HepG2 (cell line): ENCODE data around the gene TSPAN18. TPM values are rescaled to one million over a fixed set of nuclear protein-coding genes. Genes with fewer than 3 reads are reported as not detected.

Experiments used
- ATAC-seq: fragments of 200-7000 bp; cut with Tn5 transposase; 3 replicates; pipeline ENCODE4 v1.9.1; 2020; ENCODE audit warnings: mild to moderate bottlenecking, moderate library complexity
- BruUV-seq: library from RNA; stranded (reverse); fragments of 400-500 nt; replicated peaks from 2 replicates; lab custom pipeline; 2021; lab: Mats Ljungman, UMichigan
- CTCF ChIA-PET: fragments of 300-600 bp; formaldehyde crosslinking; extraction: SDS; loops from one replicate; lab custom pipeline; 2021; ENCODE audit warnings: low total read pairs, inconsistent platforms, low intra/inter-chr PET ratio; lab: Yijun Ruan, JAX
- POLR2A ChIA-PET: fragments of 350-600 bp; sonication (Branson Sonifier 250); formaldehyde crosslinking; loops from one replicate; lab custom pipeline; 2020; ENCODE audit warnings: antibody characterized with exemption, inconsistent platforms; lab: Yijun Ruan, JAX
- DNase-seq: peaks from one replicate; pipeline ENCODE4 v3.0.0-alpha.2; 2015; ENCODE audit warnings: low spot score
- FAIRE-seq: peaks from 3 replicates; lab custom pipeline; 2011; peaks lifted over from hg19 to GRCh38; lab: Jason Lieb, UNC
- H2AFZ ChIP-seq: one replicate; pipeline ENCODE4 v1.6.1; 2011; ENCODE audit warnings: low read length, inconsistent platforms
- H3K27ac ChIP-seq: fragments of 300-600 bp; 3 replicates; pipeline ENCODE4 v1.8.0; 2011; ENCODE audit warnings: mixed run types, mild to moderate bottlenecking, mixed read lengths, low read length, inconsistent platforms; ENCODE audit not compliant: insufficient read depth; ENCODE audit errors: extremely low read length
- H3K27me3 ChIP-seq, 2 experiments: fragments of 200-600 bp in 1 of 2; 2 replicates in 1 of 2; 3 replicates in 1 of 2; pipeline versions ENCODE4 v1.6.0 to v1.8.0; 2011; ENCODE audit warnings: low read length in 2 of 2, mild to moderate bottlenecking in 2 of 2, moderate library complexity in 2 of 2, inconsistent platforms in 1 of 2; ENCODE audit not compliant: insufficient read depth in 2 of 2, control insufficient read depth in 1 of 2
- H3K36me3 ChIP-seq, 2 experiments: fragments of 200-600 bp in 1 of 2; replicated peaks in 1 of 2; 2 replicates in 1 of 2; 3 replicates in 1 of 2; pipeline versions ENCODE4 v1.5.1 to v1.8.0; 2011; ENCODE audit warnings: low read length in 2 of 2, inconsistent platforms in 1 of 2; ENCODE audit not compliant: insufficient read depth in 2 of 2, control insufficient read depth in 1 of 2
- H3K4me1 ChIP-seq: 2 replicates; pipeline ENCODE4 v1.5.1; 2012; ENCODE audit warnings: low read length, inconsistent platforms; ENCODE audit not compliant: insufficient read depth
- H3K4me2 ChIP-seq: 2 replicates; pipeline ENCODE4 v1.6.0; 2011; ENCODE audit warnings: low read depth, low read length, inconsistent platforms
- H3K4me3 ChIP-seq, 3 experiments: fragments of 200-600 bp in 1 of 3; sonication (generic), shearing (Covaris generic) in 1 of 3; replicated peaks in 1 of 3; 2 replicates each; pipeline ENCODE4 v1.5.1; 2011 to 2016; ENCODE audit warnings: low read length in 3 of 3, inconsistent platforms in 2 of 3, low read depth in 2 of 3, mild to moderate bottlenecking in 2 of 3, control low read depth in 1 of 3, mixed read lengths in 1 of 3; ENCODE audit not compliant: insufficient read depth in 1 of 3
- H3K79me2 ChIP-seq: one replicate; pipeline ENCODE4 v1.6.1; 2011; ENCODE audit warnings: low read length, inconsistent platforms; ENCODE audit not compliant: insufficient read depth
- H3K9ac ChIP-seq: 2 replicates; pipeline ENCODE4 v1.6.0; 2011; ENCODE audit warnings: mild to moderate bottlenecking, low read depth, low read length, inconsistent platforms; ENCODE audit not compliant: insufficient read depth
- H3K9me3 ChIP-seq: 2 replicates; pipeline ENCODE4 v1.5.1; 2012; ENCODE audit warnings: mild to moderate bottlenecking, low read length
- H4K20me1 ChIP-seq: 2 replicates; pipeline ENCODE4 v1.6.0; 2011; ENCODE audit warnings: inconsistent platforms, mild to moderate bottlenecking, low read length, moderate library complexity; ENCODE audit not compliant: insufficient read depth
- ARNT ChIP-seq: fragments of 450-650 bp; IDR thresholded peaks from 2 replicates; pipeline ENCODE4 v1.6.1; 2017
- ARNTL ChIP-seq: sonication (generic); formaldehyde crosslinking; IDR thresholded peaks from 2 replicates; pipeline ENCODE4 v1.4.0; 2020; ENCODE audit warnings: mild to moderate bottlenecking, missing genetic modification reagents
- FOXK2 ChIP-seq: fragments of 450-650 bp; IDR thresholded peaks from 2 replicates; pipeline ENCODE4 v1.6.1; 2016
- HOXD1 ChIP-seq: sonication (generic); formaldehyde crosslinking; IDR thresholded peaks from 2 replicates; pipeline ENCODE4 v1.5.0; 2020; ENCODE audit warnings: missing genetic modification reagents
- IKZF5 ChIP-seq: IDR thresholded peaks from 2 replicates; pipeline ENCODE4 v1.6.1; 2018; ENCODE audit warnings: missing genetic modification reagents, mild to moderate bottlenecking, missing compliant biosample characterization
- KDM1A ChIP-seq: IDR thresholded peaks from 2 replicates; pipeline ENCODE4 v1.6.1; 2016; ENCODE audit warnings: missing compliant biosample characterization
- MLX ChIP-seq: IDR thresholded peaks from 2 replicates; pipeline ENCODE4 v1.6.1; 2016
- MTF1 ChIP-seq: sonication (generic); formaldehyde crosslinking; IDR thresholded peaks from 2 replicates; pipeline ENCODE4 v1.5.0; 2020; ENCODE audit warnings: missing genetic modification reagents
- MYNN ChIP-seq: sonication (generic); formaldehyde crosslinking; IDR thresholded peaks from 2 replicates; pipeline ENCODE4 v1.4.0; 2020; ENCODE audit warnings: mild to moderate bottlenecking, low read depth, missing genetic modification reagents
- NAIF1 ChIP-seq: sonication (generic); formaldehyde crosslinking; IDR thresholded peaks from 2 replicates; pipeline ENCODE4 v1.5.0; 2020; ENCODE audit warnings: mild to moderate bottlenecking, missing genetic modification reagents, borderline replicate concordance
- NCOA1 ChIP-seq: sonication (generic); formaldehyde crosslinking; IDR thresholded peaks from 2 replicates; pipeline ENCODE4 v1.9.0; 2021; ENCODE audit warnings: missing genetic modification reagents
- NR2F1 ChIP-seq, 2 experiments: fragments of 450-650 bp in 1 of 2; formaldehyde crosslinking in 1 of 2; IDR thresholded peaks; 2 replicates each; pipeline versions ENCODE4 v1.5.0 to v1.6.1; 2016 to 2020; ENCODE audit warnings: mild to moderate bottlenecking in 1 of 2, missing compliant biosample characterization in 1 of 2, missing genetic modification reagents in 1 of 2, moderate library complexity in 1 of 2
- RFX3 ChIP-seq: IDR thresholded peaks from 2 replicates; pipeline ENCODE4 v1.6.1; 2016; ENCODE audit warnings: missing biosample characterization, missing genetic modification reagents
- ZFP91 ChIP-seq: sonication (generic); formaldehyde crosslinking; IDR thresholded peaks from 2 replicates; pipeline ENCODE4 v1.9.0; 2022; ENCODE audit warnings: missing genetic modification reagents, mild to moderate bottlenecking, borderline replicate concordance
- ZKSCAN8 ChIP-seq: IDR thresholded peaks from 2 replicates; pipeline ENCODE4 v1.6.1; 2016; ENCODE audit warnings: borderline replicate concordance, missing genetic modification reagents, missing compliant biosample characterization
- ZNF205 ChIP-seq: IDR thresholded peaks from 2 replicates; pipeline ENCODE4 v1.6.1; 2018; ENCODE audit warnings: missing biosample characterization, missing genetic modification reagents
- ZNF30 ChIP-seq: sonication (generic); formaldehyde crosslinking; IDR thresholded peaks from 2 replicates; pipeline ENCODE4 v1.5.0; 2020; ENCODE audit warnings: mild to moderate bottlenecking, missing genetic modification reagents
- ZNF44 ChIP-seq: sonication (generic); formaldehyde crosslinking; IDR thresholded peaks from 2 replicates; pipeline ENCODE4 v1.5.1; 2020; ENCODE audit warnings: mild to moderate bottlenecking, missing genetic modification reagents
- WGBS: methylation state at CpG from one replicate; pipeline ENCODE4 v1.1.6; 2017; ENCODE audit warnings: low lambda C conversion rate; 5-methylcytosine and 5-hydroxymethylcytosine counted together
- in situ Hi-C: cut with HindIII; loops from 2 replicates; pipeline ENCODE4 v1.10.0; 2017; ENCODE audit warnings: low pct_unique_long_range_greater_than_20kb; ENCODE audit not compliant: extremely low pct_ligation_motif_present
- intact Hi-C: fragments of 100-400 bp; cut with micrococcal nuclease; formaldehyde crosslinking; loops from one replicate; pipeline ENCODE4 v1.10.0; 2022; ENCODE audit not compliant: unreplicated experiment
- polyA plus RNA-seq, 8 experiments: library from polyadenylated mRNA; depleted of rRNA in 3 of 8; stranded (reverse) in 7 of 8; unstranded in 1 of 8; fragments of >200 nt; fragmentation: Illumina TruSeq in 4 of 8; extraction: Trizol in 4 of 8; gene quantifications; 2 replicates each; pipeline versions ENCODE4 v1.2.1 to v1.2.3, GENCODE V29; 2011 to 2016; ENCODE audit warnings: low read depth in 4 of 8, missing spikeins in 1 of 8, mixed read lengths in 1 of 8; ENCODE audit not compliant: insufficient read depth in 1 of 8
- total RNA-seq, 5 experiments: library from RNA; depleted of rRNA; stranded (reverse); fragments of >200 nt; fragmentation: Illumina TruSeq; extraction: Trizol; gene quantifications; 2 replicates each; pipeline ENCODE4 v1.2.3, GENCODE V29; 2016; ENCODE audit warnings: low read depth in 1 of 5

TSPAN18 gene
- total and polyA plus RNA-seq, 2 of the 13 experiments (the other 11 are each of a cell fraction or from before 2014, with no cell fraction given), result not detected

GRCh38 chr11:44973632-44974401 is 247.1 kb downstream of the TSPAN18 start:
- DNase-seq, result no peak
- in situ Hi-C loops, result no loop called here
- 18% methylated on average over 5 of the region's 13 CpGs for WGBS
- no peaks in the 10 kb centered on the region for H3K4me1 ChIP-seq
- H3K9me3 ChIP-seq, result no peaks in the 10 kb centered on the region
- CTCF ChIA-PET, result no interaction called here
- TF ChIP-seq ZNF44 (CRISPR knock-in tag) (no peak), MYNN (no peak), ARNTL (CRISPR knock-in tag) (no peak), MTF1 (CRISPR knock-in tag) (no peak), ZKSCAN8 (CRISPR knock-in tag) (no peak), ZFP91 (no peak), ZNF30 (no peak), MLX (CRISPR knock-in tag) (no peak), FOXK2 (no peak), NAIF1 (CRISPR knock-in tag) (no peak), NCOA1 (CRISPR knock-in tag) (no peak), ZNF205 (no peak), RFX3 (CRISPR knock-in tag) (no peak), KDM1A (CRISPR knock-in tag) (no peak), HOXD1 (CRISPR knock-in tag) (no peak), NR2F1 (CRISPR knock-in tag; IDR thresholded peaks at IDR 0.05) (no peak), ARNT (no peak), IKZF5 (CRISPR knock-in tag) (no peak)
- TF ChIP-seq, all 625 proteins: peak for 0
- H3K4me3 ChIP-seq, result no peak overlapping the region
- ATAC-seq, result no peak
- no peak overlapping the region for H2AFZ ChIP-seq
- intact Hi-C loops, result no loop called here
- no peak for FAIRE-seq
- no TSS peak for BruUV-seq
- H3K79me2 ChIP-seq, result no peaks in the 10 kb centered on the region
- POLR2A ChIA-PET, result no interaction called here
- H3K9ac ChIP-seq, result no peak overlapping the region
- H3K4me2 ChIP-seq, result no peak overlapping the region
- no peaks in the 10 kb centered on the region for H4K20me1 ChIP-seq
- no peak overlapping the region for H3K27ac ChIP-seq
- no peaks in the 10 kb centered on the region for H3K36me3 ChIP-seq
- H3K27me3 ChIP-seq, result peaks cover 0 to 7% of the 10 kb centered on the region in 2 experiments; a peak in 1 of 5 replicates
